HG03354 (cell line): ENCODE measurements around the gene SH3TC1.

Source experiments
- ATAC-seq: cut with Tn5 transposase; IDR thresholded peaks from one replicate; pipeline ENCODE4 v1.9.1; 2021; ENCODE audit warnings: mild to moderate bottlenecking; ENCODE audit not compliant: unreplicated experiment, poor library complexity, severe bottlenecking

SH3TC1 gene

GRCh38 chr4:8252301-8253173, 53.4 kb downstream of the SH3TC1 start:
- ATAC-seq, result no peak

- ATAC-seq, result no peak
Observed at GRCh38 chr4:8254076-8254475, 55.0 kb downstream of the SH3TC1 start.

GRCh38 chr4:8255698-8256441, 56.8 kb downstream of the SH3TC1 start:
- no peak for ATAC-seq

GRCh38 chr4:8257854-8258253, 58.8 kb downstream of the SH3TC1 start:
- ATAC-seq, result no peak

- ATAC-seq, result no peak
Observed at GRCh38 chr4:8258552-8259212, 59.6 kb downstream of the SH3TC1 start.

GRCh38 chr4:8259743-8260430, 60.8 kb downstream of the SH3TC1 start:
- ATAC-seq, result no peak

GRCh38 chr4:8260656-8261111, 61.6 kb downstream of the SH3TC1 start:
- ATAC-seq, result no peak

- no peak for ATAC-seq
Observed at GRCh38 chr4:8261851-8262535, 62.9 kb downstream of the SH3TC1 start.

- ATAC-seq, result no peak
Observed at GRCh38 chr4:8262637-8263322, 63.7 kb downstream of the SH3TC1 start.

- no peak for ATAC-seq
Observed at GRCh38 chr4:8263397-8263796, 64.3 kb downstream of the SH3TC1 start.

- ATAC-seq, result no peak
Observed at GRCh38 chr4:8264106-8264505, 65.0 kb downstream of the SH3TC1 start.

GRCh38 chr4:8265171-8265929, 66.3 kb downstream of the SH3TC1 start:
- ATAC-seq, result no peak

GRCh38 chr4:8266088-8266487, 67.0 kb downstream of the SH3TC1 start:
- ATAC-seq, result no peak

GRCh38 chr4:8266508-8266907, 67.4 kb downstream of the SH3TC1 start:
- ATAC-seq, result no peak

- no peak for ATAC-seq
Observed at GRCh38 chr4:8267077-8267476, 68.0 kb downstream of the SH3TC1 start.

- no peak for ATAC-seq
Observed at GRCh38 chr4:8268211-8268610, 69.1 kb downstream of the SH3TC1 start.

GRCh38 chr4:8268901-8269534, 69.9 kb downstream of the SH3TC1 start:
- no peak for ATAC-seq
